GM19372 (cell line): ENCODE data around the gene TAF10.

Source experiments
- ATAC-seq: cut with Tn5 transposase; IDR thresholded peaks from one replicate; pipeline ENCODE4 v1.9.1; 2021; ENCODE audit warnings: mild to moderate bottlenecking, low read depth, moderate library complexity; ENCODE audit not compliant: unreplicated experiment

Gene TAF10

GRCh38 chr11:6610591-6610990, 1.4 kb downstream of the TAF10 start:
- ATAC-seq: no peak

- ATAC-seq: no peak
Measured at GRCh38 chr11:6609502-6610015, 2.5 kb downstream of the TAF10 start.

DNA sequence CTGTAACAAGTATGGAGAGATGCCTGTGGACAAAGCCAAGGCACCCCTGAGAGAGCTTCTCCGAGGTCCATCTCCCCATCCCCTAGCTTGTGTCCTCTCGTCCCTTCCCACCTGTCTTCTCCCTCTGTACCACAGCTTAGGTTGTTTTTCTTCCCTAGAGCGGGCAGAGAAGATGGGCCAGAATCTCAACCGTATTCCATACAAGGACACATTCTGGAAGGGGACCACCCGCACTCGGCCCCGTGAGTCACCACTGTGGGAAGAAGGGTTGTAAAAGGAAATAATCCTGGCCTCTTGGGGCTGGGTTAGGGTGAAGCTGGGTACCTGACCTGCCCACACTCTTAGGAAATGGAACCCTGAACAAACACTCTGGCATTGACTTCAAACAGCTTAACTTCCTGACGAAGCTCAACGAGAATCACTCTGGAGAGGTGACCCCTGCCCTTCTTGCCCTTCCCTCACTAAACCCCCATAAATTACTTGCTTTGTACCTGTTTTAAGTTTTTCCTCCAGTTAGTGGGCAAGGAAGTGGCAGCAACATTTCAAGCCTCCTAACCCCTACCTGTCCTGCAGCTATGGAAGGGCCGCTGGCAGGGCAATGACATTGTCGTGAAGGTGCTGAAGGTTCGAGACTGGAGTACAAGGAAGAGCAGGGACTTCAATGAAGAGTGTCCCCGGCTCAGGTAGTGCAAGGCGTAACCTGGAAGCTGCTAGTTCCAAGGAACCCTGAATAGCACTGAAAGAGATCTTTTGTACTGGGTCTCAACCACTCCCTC, 3.1 kb downstream of the TAF10 start:
- ATAC-seq: no peak

DNA sequence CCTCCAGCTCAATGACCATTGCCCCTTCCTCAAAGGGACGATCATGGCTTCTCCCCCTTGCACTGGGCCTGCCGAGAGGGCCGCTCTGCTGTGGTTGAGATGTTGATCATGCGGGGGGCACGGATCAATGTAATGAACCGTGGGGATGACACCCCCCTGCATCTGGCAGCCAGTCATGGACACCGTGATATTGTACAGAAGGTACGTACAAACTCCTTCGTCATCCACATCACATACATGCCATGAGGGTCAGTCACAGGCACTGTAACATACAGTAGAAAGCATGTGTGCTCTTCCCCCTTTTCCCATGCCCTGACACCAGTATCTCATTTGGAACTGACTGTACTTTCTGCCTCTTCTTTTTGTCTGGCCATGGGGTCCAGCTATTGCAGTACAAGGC, 4.0 kb downstream of the TAF10 start:
- ATAC-seq: no peak

DNA sequence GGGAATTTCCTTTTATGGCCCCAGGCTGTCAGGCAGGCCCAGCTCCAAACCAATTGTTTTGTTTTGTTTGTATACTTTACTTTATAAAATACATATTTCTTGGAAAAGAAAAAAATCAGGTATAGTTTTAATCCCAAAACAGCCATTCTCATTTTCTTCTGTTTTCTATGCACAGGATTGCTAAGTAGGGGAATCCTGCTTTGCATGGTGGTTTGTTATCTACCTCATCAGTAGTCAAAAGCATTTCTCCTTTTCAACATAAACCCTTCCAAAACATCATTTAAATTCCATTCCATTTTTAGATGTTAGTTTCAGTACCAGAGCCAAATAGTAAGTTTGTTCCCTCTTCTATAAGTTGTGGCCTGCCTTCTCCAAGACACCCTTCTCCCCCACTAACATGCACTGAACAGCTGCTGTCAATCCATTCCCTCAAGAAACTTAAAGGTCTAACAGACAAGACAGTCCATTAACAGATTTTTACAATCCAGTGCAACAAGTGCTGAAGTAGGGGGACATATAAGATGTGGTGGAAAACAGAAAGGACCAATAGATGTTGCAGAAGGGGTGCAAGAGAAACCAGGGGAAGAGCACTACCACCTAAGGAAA, 4.7 kb downstream of the TAF10 start:
- ATAC-seq: no peak

DNA sequence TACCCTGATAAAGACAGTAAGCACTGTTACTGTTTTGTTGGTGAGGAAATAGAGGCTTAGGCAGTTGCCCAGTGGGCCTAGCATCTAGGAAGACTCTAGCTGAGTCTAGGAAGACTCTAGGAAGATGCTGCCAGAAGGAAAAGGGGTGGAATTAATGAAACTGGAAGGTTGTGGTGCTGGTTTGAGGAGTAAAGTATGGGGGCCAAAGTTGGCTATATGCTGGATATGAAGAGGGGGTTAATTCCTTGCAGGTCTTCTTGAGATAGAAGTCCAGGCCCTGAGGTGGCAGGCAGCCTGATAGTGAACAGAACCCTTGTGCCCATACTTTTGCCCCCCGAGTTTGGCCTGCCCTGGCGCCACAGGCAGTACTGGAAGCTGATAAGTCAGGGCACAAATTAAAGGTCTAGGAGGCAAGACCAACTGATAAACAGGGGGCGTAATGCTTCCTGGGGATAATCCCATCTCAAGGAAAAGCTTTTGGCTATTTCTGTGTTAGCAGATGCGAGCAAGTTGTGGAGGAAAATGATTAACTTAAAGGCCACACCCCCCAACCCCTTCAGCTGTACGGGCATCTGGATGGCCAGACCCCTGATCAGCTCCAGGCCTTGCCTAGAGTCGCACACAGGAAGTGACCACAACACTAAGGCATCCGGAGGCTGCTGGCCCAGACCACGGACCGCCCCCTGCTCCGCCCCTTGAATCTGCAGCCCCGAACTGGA, 5.4 kb downstream of the TAF10 start:
- ATAC-seq: peak; percentile 52

GRCh38 chr11:6604790-6605189, 7.2 kb downstream of the TAF10 start:
- ATAC-seq: no peak

GRCh38 chr11:6604081-6604626, 7.9 kb downstream of the TAF10 start:
- peak; percentile 32 for ATAC-seq

DNA sequence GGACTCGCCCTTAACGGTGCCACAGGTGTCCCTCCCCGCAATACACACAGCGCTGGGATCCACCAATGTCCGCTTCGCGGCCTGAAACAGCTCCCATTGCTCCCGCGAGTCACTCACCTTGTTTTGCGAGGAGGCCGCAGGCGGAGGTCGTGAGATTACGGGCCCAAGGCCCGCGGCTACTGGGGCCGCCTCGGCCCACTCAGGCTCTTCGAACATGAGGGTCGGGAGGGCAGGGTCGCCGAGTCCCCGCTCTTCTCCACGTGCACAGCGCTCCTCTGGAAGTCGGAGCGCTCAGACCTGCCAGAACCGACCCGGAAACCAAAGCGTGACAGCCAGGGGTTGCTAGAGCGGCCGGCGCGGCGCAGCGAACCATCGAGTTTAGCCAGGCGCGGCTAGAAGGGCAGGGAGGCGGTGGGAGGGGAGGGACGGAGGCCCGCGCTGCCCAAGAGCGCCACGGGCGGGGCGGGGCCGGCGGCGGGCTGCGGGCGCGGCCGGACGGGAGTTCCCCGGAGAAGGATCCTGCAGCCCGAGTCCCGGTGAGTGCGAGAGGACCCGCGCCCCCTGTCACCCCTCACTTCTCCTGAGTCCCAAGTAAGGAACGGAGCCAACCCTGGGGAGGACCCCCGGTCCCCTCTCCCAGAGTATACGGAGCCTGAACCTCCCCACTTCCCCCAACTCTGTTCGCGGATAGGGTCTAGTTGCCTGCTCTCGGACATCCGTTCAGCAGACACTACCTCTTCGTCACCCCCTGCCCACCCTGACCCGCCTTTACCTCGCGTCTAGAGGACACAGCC, 8.5 kb downstream of the TAF10 start, which contains the start of the genes ILK and RRP8:
TSS of gene ILK (plus strand) at position 488 of the 794 bp plus-strand sequence. CDS start 498 bp downstream, outside the sequence.
TSS of gene RRP8 (minus strand) at position 330 of the 794 bp plus-strand sequence. CDS start at position 216, 114 bp downstream.
- peak; percentile 65 for ATAC-seq

DNA sequence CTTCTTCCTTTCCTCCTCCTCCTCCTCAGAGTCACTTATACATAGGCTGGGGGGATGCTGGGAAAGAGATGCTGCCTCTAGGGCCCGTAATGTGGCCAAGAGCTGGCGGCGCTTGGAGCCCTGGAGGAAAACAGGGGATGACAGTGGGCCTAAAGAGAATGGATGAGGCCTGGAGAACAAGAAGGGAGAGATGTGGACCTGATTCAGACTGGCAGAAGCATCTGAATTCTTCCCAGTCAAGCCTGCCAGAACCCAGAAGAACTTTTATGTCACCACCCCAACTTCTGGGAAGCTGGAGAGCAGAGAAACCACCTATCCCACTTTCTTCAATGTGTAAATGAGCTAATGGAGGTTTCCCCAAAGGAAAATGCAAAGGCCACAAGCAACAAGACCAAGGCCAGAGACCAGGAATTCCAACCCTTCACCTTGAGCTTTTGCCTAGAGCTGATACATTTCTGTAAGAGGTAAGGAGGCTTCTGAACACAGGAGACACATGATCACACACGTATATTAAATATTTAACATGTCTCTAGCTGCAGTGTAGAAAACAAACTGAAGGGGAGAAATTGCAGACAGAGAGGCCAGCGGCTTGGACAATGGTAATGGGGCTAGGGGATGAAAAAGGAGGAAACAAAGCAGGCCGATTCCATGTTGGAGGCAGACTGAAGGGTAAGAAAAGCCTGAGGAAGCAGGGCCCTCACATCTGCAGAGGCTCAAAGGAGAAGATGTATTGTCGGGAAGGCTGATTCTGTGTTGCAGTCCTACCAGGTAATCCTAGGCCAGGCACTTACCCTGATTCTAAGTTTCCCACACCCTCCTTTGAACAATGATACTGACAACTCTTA, 9.7 kb downstream of the TAF10 start:
- no peak for ATAC-seq

GRCh38 chr11:6601041-6601461, 11.0 kb downstream of the TAF10 start:
- no peak for ATAC-seq

GRCh38 chr11:6599881-6600390, 12.1 kb downstream of the TAF10 start:
- ATAC-seq: no peak

DNA sequence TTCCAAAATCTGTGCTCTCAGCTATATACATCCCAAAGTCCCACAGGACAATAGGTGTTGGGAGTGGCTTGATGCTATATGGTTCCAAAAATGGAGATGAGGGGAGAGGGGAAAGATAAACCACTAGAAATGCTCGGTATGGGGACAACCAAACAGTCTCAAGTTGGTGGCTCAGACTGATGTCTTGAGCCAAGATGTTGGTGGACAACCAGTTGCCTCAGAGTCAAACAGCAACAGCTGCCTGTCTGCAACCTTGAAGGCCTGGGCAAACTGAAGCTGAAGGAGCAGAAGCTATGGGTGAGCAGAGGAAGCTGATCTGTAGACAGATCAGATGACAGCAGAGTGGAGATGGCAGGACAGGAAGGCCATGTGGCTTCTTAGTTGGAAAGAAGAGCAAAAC, 12.6 kb downstream of the TAF10 start:
- no peak for ATAC-seq

- no peak for ATAC-seq
Measured at GRCh38 chr11:6598555-6598954, 13.5 kb downstream of the TAF10 start.

- ATAC-seq: no peak
Measured at GRCh38 chr11:6596239-6596877, 15.7 kb downstream of the TAF10 start.

DNA sequence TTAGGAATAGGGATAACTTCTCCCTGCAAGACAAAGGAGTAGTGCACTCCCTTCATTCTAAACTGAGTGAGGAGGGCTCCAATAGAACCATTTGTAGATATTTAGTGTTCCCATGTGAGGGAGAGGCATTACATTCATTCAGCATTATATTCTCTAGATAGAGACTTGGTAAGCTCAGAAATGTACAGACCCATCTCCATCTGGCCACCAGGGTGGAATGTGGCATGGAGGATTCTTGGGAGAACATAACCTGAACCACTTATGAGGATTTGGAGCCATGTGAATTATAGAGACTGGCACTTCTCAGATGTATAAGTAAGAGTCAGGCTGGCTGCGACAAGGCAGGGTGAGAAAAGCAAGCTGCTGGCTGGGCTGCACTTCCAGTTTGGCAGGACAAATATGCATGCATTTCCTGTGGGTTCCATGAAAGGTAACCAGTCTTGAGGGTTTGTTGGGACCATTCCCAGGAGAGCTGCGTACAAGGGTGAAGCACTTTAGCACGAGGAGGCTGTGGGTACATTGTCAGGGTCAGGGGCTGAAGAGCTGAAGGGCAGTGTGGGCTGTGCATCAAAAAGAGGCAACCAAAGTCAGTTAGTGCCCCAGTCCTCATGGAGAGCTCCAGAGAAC, 17.8 kb downstream of the TAF10 start:
- no peak for ATAC-seq

GRCh38 chr11:6588018-6588417, 24.0 kb downstream of the TAF10 start:
- no peak for ATAC-seq

- ATAC-seq: no peak
Measured at GRCh38 chr11:6587360-6587953, 24.6 kb downstream of the TAF10 start.
